Measurements from ENCODE around the gene RHBDL1. TPM values are rescaled to one million over a fixed set of nuclear protein-coding genes. Genes with fewer than 3 reads are reported as not detected.

The RHBDL1 gene
- total RNA-seq, 1 experiment from 2014 or later: 12.7 TPM

DNA sequence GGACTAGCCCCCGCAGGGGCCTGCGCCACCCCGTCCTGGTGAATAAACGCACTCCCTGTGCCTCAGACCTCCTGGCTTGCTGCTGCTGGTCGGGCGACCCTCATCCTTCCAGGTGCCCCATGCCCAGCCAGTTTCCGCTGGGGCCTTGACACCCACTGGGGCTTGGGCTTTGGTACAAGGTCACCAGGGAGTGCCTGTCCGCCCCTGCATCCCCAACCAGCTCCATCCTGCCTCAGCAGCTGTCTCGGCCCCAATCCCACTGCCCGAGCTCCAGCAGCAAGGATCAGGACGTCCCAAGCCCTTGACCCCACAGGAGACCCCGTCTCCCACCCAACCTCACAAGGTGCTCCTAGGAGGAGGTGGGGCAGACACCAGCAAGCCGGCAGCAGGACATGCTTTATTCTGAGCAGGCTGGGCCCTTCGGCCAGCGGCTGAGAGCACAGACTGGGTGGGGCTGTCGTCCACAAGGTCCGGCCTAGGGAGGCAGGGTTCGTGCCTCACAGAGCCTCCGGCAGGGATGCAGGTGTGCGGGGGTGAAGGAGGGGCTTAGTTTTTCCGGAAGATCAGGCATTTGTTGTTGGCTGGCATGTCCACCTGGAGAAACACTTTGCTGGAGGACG is 41.3 kb upstream of the RHBDL1 start:
- BruUV-seq (replicated peaks): TSS peak; percentile 61
- RAD21 ChIA-PET (ENCODE audit: low non-redundant PET in 1 of 2, low total read pairs in 2 of 2, uncharacterized antibody in 2 of 2, unreplicated experiment in 2 of 2): no interaction called here
- POLR2A ChIA-PET: no interaction called here
- TF ChIP-seq EGR1 (IDR thresholded peaks at IDR 0.05; ENCODE audit: low read depth) (no peak), TCF7L2 (IDR thresholded peaks at IDR 0.05; ENCODE audit: borderline replicate concordance, extremely low read depth, insufficient read depth, insufficient read length) (no peak), SRF (IDR thresholded peaks at IDR 0.05; ENCODE audit: low read depth) (no peak), JUND (IDR thresholded peaks at IDR 0.05) (no peak), EZH2phosphoT487 (IDR thresholded peaks at IDR 0.05; ENCODE audit: borderline replicate concordance) (no peak), ZNF274 (IDR thresholded peaks at IDR 0.05; ENCODE audit: low read depth, low read length) (no peak), RAD21 (IDR thresholded peaks at IDR 0.05; ENCODE audit: low read depth) (no peak), FOSL1 (IDR thresholded peaks at IDR 0.05; ENCODE audit: low read depth) (no peak)
- TF ChIP-seq, protein P1, sequence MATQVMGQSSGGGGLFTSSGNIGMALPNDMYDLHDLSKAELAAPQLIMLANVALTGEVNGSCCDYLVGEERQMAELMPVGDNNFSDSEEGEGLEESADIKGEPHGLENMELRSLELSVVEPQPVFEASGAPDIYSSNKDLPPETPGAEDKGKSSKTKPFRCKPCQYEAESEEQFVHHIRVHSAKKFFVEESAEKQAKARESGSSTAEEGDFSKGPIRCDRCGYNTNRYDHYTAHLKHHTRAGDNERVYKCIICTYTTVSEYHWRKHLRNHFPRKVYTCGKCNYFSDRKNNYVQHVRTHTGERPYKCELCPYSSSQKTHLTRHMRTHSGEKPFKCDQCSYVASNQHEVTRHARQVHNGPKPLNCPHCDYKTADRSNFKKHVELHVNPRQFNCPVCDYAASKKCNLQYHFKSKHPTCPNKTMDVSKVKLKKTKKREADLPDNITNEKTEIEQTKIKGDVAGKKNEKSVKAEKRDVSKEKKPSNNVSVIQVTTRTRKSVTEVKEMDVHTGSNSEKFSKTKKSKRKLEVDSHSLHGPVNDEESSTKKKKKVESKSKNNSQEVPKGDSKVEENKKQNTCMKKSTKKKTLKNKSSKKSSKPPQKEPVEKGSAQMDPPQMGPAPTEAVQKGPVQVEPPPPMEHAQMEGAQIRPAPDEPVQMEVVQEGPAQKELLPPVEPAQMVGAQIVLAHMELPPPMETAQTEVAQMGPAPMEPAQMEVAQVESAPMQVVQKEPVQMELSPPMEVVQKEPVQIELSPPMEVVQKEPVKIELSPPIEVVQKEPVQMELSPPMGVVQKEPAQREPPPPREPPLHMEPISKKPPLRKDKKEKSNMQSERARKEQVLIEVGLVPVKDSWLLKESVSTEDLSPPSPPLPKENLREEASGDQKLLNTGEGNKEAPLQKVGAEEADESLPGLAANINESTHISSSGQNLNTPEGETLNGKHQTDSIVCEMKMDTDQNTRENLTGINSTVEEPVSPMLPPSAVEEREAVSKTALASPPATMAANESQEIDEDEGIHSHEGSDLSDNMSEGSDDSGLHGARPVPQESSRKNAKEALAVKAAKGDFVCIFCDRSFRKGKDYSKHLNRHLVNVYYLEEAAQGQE (IDR thresholded peaks at IDR 0.05; ENCODE audit: low read depth): no peak
- TF ChIP-seq, protein P2, sequence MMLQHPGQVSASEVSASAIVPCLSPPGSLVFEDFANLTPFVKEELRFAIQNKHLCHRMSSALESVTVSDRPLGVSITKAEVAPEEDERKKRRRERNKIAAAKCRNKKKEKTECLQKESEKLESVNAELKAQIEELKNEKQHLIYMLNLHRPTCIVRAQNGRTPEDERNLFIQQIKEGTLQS (IDR thresholded peaks at IDR 0.05): no peak
- TF ChIP-seq, protein P3, sequence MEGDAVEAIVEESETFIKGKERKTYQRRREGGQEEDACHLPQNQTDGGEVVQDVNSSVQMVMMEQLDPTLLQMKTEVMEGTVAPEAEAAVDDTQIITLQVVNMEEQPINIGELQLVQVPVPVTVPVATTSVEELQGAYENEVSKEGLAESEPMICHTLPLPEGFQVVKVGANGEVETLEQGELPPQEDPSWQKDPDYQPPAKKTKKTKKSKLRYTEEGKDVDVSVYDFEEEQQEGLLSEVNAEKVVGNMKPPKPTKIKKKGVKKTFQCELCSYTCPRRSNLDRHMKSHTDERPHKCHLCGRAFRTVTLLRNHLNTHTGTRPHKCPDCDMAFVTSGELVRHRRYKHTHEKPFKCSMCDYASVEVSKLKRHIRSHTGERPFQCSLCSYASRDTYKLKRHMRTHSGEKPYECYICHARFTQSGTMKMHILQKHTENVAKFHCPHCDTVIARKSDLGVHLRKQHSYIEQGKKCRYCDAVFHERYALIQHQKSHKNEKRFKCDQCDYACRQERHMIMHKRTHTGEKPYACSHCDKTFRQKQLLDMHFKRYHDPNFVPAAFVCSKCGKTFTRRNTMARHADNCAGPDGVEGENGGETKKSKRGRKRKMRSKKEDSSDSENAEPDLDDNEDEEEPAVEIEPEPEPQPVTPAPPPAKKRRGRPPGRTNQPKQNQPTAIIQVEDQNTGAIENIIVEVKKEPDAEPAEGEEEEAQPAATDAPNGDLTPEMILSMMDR (IDR thresholded peaks at IDR 0.05 in 2 of 3, conservative IDR thresholded peaks at IDR 0.05 in 1 of 3; ENCODE audit: borderline replicate concordance in 1 of 3, insufficient read depth in 1 of 3, low read depth in 2 of 3, low read length in 2 of 3): no peak
- peaks cover 3 to 21% of the 10 kb centered on the region in 2 experiments; a peak in 3 of 4 replicates for H3K4me1 ChIP-seq (ENCODE audit: control insufficient read depth in 1 of 2, insufficient read depth in 2 of 2, low read length in 2 of 2)
- H3K4me3 ChIP-seq (replicated peaks in 1 of 2; ENCODE audit: low read depth in 1 of 2, low read length in 2 of 2): no peak overlapping the region
- intact Hi-C loops (cut with micrococcal nuclease): no loop called here
- H3K79me2 ChIP-seq (ENCODE audit: insufficient read depth, low read length): peaks cover 15% of the 10 kb centered on the region; the same call in 1 of the 2 replicates
- no peaks in the 10 kb centered on the region for H3K27me3 ChIP-seq (ENCODE audit: insufficient read depth, low read length)
- ATAC-seq (no peak), DNase-seq (ENCODE audit: low read depth, low spot score) (no peak)
- no peak overlapping the region for H3K9ac ChIP-seq (ENCODE audit: low read length)
- no peak overlapping the region for H2AFZ ChIP-seq (ENCODE audit: low read depth, low read length, poor library complexity, severe bottlenecking)
- H3K4me2 ChIP-seq (ENCODE audit: low read length): no peak overlapping the region
- H3K9me2 ChIP-seq (ENCODE audit: insufficient read depth): no peaks in the 10 kb centered on the region
- no peaks in the 10 kb centered on the region for H4K20me1 ChIP-seq (ENCODE audit: insufficient read depth)
- CTCF ChIA-PET: no interaction called here
- no peaks in the 10 kb centered on the region for H3K9me3 ChIP-seq (ENCODE audit: control insufficient read depth in 1 of 2, insufficient read depth in 1 of 2, low read depth in 1 of 2, low read length in 2 of 2)
- no peaks in the 10 kb centered on the region for H3K36me3 ChIP-seq (ENCODE audit: control insufficient read depth in 1 of 2, insufficient read depth in 2 of 2, low read length in 2 of 2)
- no peak overlapping the region; the same call in 1 of the 2 replicates for H3K27ac ChIP-seq (ENCODE audit: low read depth, low read length)

All from HCT116 (cell line).